ENCODE results near the gene ELL3. TPM values are rescaled to one million over a fixed set of nuclear protein-coding genes. Genes with fewer than 3 reads are reported as not detected.
A peak's percentile ranks its signal among the peaks of the same experiment; 100 is the strongest.

ELL3 gene
- total RNA-seq, 4 donors from 2014 or later: 34.7 to 84.1 (median 73.2) TPM

DNA sequence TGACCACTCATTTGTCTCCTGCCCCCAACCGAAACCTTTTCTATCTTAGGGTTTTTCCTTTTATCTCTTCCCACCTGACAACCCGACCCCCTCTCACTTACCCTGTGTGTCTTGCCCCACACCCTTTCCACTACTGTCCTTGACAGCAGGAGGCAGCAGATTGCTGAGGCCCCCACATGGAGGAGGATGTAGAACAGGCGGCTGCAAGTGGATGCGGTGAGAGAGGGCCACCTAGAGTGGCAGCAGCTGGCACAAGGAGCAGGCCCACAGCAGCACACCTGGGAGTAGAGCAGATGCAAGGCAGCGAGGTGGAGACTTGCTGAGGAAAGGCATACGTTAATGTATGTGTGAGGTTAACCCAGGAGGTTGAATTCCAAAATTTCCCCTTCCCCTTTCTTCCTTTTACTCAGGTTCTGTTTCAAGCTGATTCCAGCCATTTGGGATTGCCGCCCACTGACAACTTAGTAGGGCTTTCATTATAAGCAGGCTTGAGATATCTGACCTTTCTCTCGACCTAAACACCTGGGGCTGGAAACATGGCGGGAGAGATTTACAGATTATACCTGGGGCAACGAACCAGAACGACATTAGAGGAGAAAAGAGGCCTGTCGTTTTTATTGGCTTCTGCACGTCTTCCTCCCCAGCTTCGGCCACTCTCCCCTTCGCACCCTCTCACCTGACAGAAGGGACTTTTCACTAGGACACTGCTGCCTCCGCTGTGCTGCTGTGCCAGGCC lies 22.6 kb upstream of the ELL3 start:
- Histone ChIP-seq H3K36me3 (peaks cover 0 to 49% (median 0%) of the 10 kb centered on the region in 3 donors), H3K9me3 (no peaks in the 10 kb centered on the region), H3K27me3 (no peaks in the 10 kb centered on the region), H3K27ac (peak overlapping the region; percentile 77 to 96 (median 83)), H3K4me1 (peaks cover 3 to 52% (median 6%) of the 10 kb centered on the region in 4 donors), H3K4me3 (no peak overlapping the region)
- DNase-seq: no peak
- TF ChIP-seq CTCF (IDR thresholded peaks at IDR 0.05) (no peak), POLR2A (IDR thresholded peaks at IDR 0.05) (no peak)

DNA sequence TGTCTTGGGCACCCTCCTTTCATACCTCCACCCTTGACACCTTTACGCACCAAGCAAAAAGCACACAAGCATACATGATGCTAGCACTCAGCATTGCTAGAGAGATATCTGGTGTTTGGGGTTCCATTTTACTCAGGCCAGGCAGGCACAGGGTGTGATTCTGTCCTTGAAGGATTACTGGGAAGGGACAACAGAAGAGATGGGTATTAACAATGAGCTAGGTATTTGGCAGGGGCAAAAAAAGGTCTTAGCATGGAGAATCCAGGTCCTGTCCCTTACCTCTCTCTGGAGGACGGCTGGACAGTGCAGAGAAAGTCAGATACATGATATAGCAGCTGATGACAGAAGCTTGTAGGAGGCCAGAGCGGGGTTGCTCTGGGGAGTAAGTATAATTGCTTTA lies 19.8 kb upstream of the ELL3 start:
- H3K9me3 ChIP-seq: no peaks in the 10 kb centered on the region
- H3K27me3 ChIP-seq: no peaks in the 10 kb centered on the region
- peaks cover 5 to 63% (median 10%) of the 10 kb centered on the region in 4 donors for H3K4me1 ChIP-seq
- DNase-seq: no peak
- H3K27ac ChIP-seq: no peak overlapping the region
- H3K36me3 ChIP-seq: peaks cover 0 to 46% (median 0%) of the 10 kb centered on the region in 3 donors
- no peak for TF ChIP-seq POLR2A (IDR thresholded peaks at IDR 0.05)
- H3K4me3 ChIP-seq: no peak overlapping the region

DNA sequence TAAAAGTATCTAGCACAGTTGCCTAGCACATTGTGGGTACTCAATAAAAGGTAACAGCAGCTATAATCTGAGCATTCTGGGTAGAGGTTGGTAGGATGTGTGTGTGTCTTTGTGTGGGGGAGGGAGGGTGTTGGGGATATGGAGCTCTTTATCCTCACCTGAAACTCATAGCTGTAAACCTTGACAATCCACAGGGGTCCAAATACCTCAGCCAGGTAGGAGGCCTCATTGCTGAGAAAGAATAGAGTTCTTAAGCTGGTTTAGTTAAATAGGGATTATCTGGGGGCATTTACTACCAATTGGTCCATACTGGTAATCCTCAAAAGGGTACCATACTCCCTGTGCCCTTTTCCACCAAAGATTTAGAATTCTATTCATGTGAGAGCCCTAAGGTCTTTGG lies 19.2 kb upstream of the ELL3 start:
- Histone ChIP-seq H3K27me3 (no peaks in the 10 kb centered on the region), H3K36me3 (peaks cover 0 to 46% (median 0%) of the 10 kb centered on the region in 3 donors), H3K4me3 (no peak overlapping the region), H3K4me1 (peaks cover 5 to 58% (median 7%) of the 10 kb centered on the region in 4 donors), H3K9me3 (no peaks in the 10 kb centered on the region), H3K27ac (no peak overlapping the region)
- no peak for TF ChIP-seq POLR2A (IDR thresholded peaks at IDR 0.05)
- TF ChIP-seq CTCF (IDR thresholded peaks at IDR 0.05): no peak
- DNase-seq: no peak

DNA sequence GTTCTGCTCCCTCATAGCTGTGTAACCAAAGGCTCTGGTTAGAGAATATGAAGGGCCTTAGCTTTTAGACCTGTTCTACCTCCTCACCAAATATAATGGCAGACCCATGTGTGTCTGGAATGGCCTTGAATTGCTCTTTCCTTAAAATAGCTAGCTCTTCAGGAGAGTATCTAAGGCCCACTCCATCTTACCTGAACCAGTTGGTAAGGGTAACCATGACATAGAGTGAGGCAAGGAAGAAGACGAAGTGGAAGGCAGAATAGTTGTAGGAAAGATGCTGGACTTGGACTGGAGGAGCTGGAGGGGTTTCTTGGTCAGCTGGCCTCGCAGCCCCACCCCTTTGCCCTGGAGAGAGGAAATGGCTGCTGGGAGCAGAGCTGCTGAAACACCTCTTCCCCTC lies 18.4 kb upstream of the ELL3 start:
- H3K9me3 ChIP-seq: no peaks in the 10 kb centered on the region
- H3K27ac ChIP-seq: peak overlapping the region in 1 of 4 donors; percentile 8
- no peak overlapping the region for H3K4me3 ChIP-seq
- peaks cover 0 to 46% (median 0%) of the 10 kb centered on the region in 3 donors for H3K36me3 ChIP-seq
- DNase-seq: no peak
- TF ChIP-seq CTCF (IDR thresholded peaks at IDR 0.05) (no peak), POLR2A (IDR thresholded peaks at IDR 0.05) (no peak)
- H3K27me3 ChIP-seq: no peaks in the 10 kb centered on the region
- peaks cover 2 to 58% (median 7%) of the 10 kb centered on the region in 4 donors for H3K4me1 ChIP-seq

DNA sequence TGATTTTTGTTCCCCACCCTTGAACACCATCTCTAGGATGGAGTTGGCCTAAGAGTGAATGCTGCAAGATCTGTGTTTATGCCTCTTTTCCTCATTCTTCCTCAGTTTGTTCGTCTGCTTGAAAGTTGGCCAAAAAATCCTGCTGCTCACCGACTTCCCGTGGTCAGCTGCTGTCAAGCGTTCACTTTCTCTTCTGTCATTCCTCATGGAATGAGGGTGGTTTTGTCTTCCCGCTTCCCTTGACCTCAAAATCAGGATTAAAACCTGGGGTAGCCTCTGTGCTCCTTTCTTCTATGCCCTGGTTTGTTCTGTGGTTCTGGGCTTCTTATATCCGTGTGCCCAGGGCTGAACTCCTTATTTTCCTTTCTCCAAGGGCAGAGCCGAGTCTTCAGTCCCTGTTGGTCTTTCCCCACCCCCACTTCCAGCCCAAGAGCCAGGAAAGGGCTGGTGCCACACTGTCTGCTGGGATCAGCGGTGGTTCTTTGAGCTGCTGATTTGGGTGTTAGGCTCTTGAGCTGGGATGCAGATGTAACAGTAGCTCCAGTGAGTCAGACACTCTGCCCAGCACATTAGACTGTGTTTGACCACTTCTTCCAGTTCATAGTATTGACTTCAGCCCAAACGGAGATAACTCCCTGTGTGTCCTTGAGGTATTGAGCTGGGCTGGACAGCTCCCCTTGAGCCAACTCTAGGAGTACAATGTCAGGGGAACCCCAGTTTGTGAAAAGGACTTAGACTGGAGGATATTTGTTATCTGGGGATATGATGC lies 17.7 kb upstream of the ELL3 start:
- Histone ChIP-seq H3K27me3 (no peaks in the 10 kb centered on the region), H3K9me3 (no peaks in the 10 kb centered on the region), H3K4me1 (peaks cover 2 to 50% (median 7%) of the 10 kb centered on the region in 4 donors), H3K27ac (peak overlapping the region in 2 of 4 donors; percentile 8 to 100), H3K36me3 (peaks cover 0 to 42% (median 0%) of the 10 kb centered on the region in 3 donors), H3K4me3 (no peak overlapping the region)
- no peak for DNase-seq
- TF ChIP-seq CTCF (IDR thresholded peaks at IDR 0.05) (no peak), POLR2A (IDR thresholded peaks at IDR 0.05) (no peak)

DNA sequence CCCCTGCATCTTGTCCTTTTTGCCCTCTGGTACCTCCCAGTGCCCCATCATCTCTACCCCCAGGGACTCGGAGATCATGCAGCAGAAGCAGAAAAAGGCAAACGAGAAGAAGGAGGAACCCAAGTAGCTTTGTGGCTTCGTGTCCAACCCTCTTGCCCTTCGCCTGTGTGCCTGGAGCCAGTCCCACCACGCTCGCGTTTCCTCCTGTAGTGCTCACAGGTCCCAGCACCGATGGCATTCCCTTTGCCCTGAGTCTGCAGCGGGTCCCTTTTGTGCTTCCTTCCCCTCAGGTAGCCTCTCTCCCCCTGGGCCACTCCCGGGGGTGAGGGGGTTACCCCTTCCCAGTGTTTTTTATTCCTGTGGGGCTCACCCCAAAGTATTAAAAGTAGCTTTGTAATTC lies 16.9 kb upstream of the ELL3 start:
- Histone ChIP-seq H3K36me3 (peaks cover 0 to 36% (median 0%) of the 10 kb centered on the region in 3 donors), H3K4me1 (peaks cover 2 to 42% (median 7%) of the 10 kb centered on the region in 4 donors), H3K4me3 (peak overlapping the region in 2 of 4 donors; percentile 67 to 95)

More for the DNA sequence above, 16.9 kb upstream of the ELL3 start:
- TF ChIP-seq CTCF (IDR thresholded peaks at IDR 0.05): no peak
- TF ChIP-seq POLR2A (IDR thresholded peaks at IDR 0.05): no peak
- Histone ChIP-seq H3K9me3 (no peaks in the 10 kb centered on the region), H3K27ac (peak overlapping the region; percentile 90 to 100 (median 94)), H3K27me3 (no peaks in the 10 kb centered on the region)
- DNase-seq: no peak
